Measurements from ENCODE around the gene SMG6. TPM values are rescaled to one million over a fixed set of nuclear protein-coding genes. Genes with fewer than 3 reads are reported as not detected.
A peak's percentile ranks its signal among the peaks of the same experiment; 100 is the strongest.

The SMG6 gene
- polyA plus RNA-seq, 1 of the 3 experiments (the other 2 are of a cell fraction), result 15.7 TPM

GRCh38 chr17:2244545-2245525, 58.8 kb downstream of the SMG6 start (continued):
- TF ChIP-seq RCOR1 (IDR thresholded peaks at IDR 0.05; ENCODE audit: low read length), result no peak
- no peak for TF ChIP-seq USF2 (IDR thresholded peaks at IDR 0.05; ENCODE audit: borderline replicate concordance, low read depth, low read length)
- no peak for TF ChIP-seq CHD2 (IDR thresholded peaks at IDR 0.05; ENCODE audit: low read length, partially characterized antibody)
- TF ChIP-seq RAD21 (IDR thresholded peaks at IDR 0.05; ENCODE audit: low read length), result peak; percentile 98
- peak; percentile 77 for TF ChIP-seq TCF12 (IDR thresholded peaks at IDR 0.05)
- TF ChIP-seq FOSL2 (IDR thresholded peaks at IDR 0.05; ENCODE audit: borderline replicate concordance, low read depth), result no peak
- TF ChIP-seq MEF2A (IDR thresholded peaks at IDR 0.05; ENCODE audit: borderline replicate concordance, low read depth), result no peak
- TF ChIP-seq SMC3 (IDR thresholded peaks at IDR 0.05; ENCODE audit: low read depth, low read length), result peak; percentile 97
- peak; percentile 81; the same call in 1 of the 2 replicates for TF ChIP-seq MXI1 (IDR thresholded peaks at IDR 0.05; ENCODE audit: low read depth, low read length)
- no peak for TF ChIP-seq ELF1 (IDR thresholded peaks at IDR 0.05)
- no peak for TF ChIP-seq NRF1 (IDR thresholded peaks at IDR 0.05; ENCODE audit: low read depth, low read length)
- TF ChIP-seq RXRA (IDR thresholded peaks at IDR 0.05; ENCODE audit: borderline replicate concordance, low read depth), result no peak
- TF ChIP-seq, protein P1, sequence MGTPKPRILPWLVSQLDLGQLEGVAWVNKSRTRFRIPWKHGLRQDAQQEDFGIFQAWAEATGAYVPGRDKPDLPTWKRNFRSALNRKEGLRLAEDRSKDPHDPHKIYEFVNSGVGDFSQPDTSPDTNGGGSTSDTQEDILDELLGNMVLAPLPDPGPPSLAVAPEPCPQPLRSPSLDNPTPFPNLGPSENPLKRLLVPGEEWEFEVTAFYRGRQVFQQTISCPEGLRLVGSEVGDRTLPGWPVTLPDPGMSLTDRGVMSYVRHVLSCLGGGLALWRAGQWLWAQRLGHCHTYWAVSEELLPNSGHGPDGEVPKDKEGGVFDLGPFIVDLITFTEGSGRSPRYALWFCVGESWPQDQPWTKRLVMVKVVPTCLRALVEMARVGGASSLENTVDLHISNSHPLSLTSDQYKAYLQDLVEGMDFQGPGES (IDR thresholded peaks at IDR 0.05; ENCODE audit: low read depth, low read length), result no peak
- TF ChIP-seq YY1 (IDR thresholded peaks at IDR 0.05; ENCODE audit: low read depth), result no peak
- no peak for TF ChIP-seq EZH2phosphoT487 (IDR thresholded peaks at IDR 0.05; ENCODE audit: borderline replicate concordance, low read depth)
- no peak for TF ChIP-seq EP300 (IDR thresholded peaks at IDR 0.05; ENCODE audit: borderline replicate concordance in 1 of 2, low read depth in 1 of 2, low read length in 1 of 2)
- no peak for TF ChIP-seq GABPA (IDR thresholded peaks at IDR 0.05; ENCODE audit: low read depth)

DNA sequence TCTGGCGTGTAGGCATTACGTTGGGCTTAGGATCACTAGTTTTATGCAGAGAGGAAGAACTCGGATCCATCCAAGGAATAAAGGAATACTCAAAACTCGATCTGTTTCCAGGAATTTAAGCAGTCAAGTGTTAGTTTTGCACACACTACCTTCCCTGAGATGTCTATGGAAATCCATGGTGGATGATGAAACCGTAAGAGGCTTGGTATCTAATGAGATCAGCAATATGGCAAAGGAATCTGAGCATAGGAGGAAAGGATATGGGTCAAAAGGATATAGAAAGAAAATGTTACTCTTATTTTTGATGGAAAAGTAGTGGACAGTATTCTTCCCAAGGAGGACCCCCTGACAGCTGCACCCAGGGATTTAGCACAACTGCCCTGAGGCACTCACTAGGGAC, 59.6 kb downstream of the SMG6 start:
- Histone ChIP-seq H3K9me3 (no peaks in the 10 kb centered on the region), H3K27ac (ENCODE audit: low read depth in 2 of 2, low read length in 1 of 2) (peak overlapping the region; percentile 18 to 67), H4K20me1 (ENCODE audit: insufficient read depth) (no peaks in the 10 kb centered on the region), H2AFZ (ENCODE audit: low read depth) (no peak overlapping the region), H3K9ac (no peak overlapping the region; the same call in 1 of the 2 replicates), H3K36me3 (replicated peaks in 1 of 2; ENCODE audit: control insufficient read depth in 1 of 2, insufficient read depth in 2 of 2, low read length in 1 of 2) (peaks cover 5 to 15% of the 10 kb centered on the region in 2 experiments), H3K4me1 (ENCODE audit: control insufficient read depth in 1 of 2, insufficient read depth in 2 of 2, low read depth in 1 of 2, low read length in 1 of 2) (peaks cover 7 to 13% of the 10 kb centered on the region in 2 experiments; a peak in 1 of 4 replicates), H3K4me3 (ENCODE audit: low read depth in 2 of 2, low read length in 1 of 2) (no peak overlapping the region), H3K27me3 (ENCODE audit: insufficient read depth) (no peaks in the 10 kb centered on the region), H3K9me2 (no peaks in the 10 kb centered on the region), H3K4me2 (no peak overlapping the region), H3F3A (replicated peaks; ENCODE audit: insufficient read depth) (peaks cover 26% of the 10 kb centered on the region), H3K79me2 (ENCODE audit: insufficient read depth) (peaks cover 4% of the 10 kb centered on the region; the same call in 1 of the 2 replicates)
- WGBS (ENCODE audit: low lambda C conversion rate), result 90% methylated on average over 5 of the region's 5 CpGs
- no peak for DNase-seq
- ChIA-PET POLR2A (no interaction called here), CTCF (interaction anchor here (0.7 to 4.4 kb wide), 44 partner anchors 8 to 362 kb away, joined by 3 to 185 read pairs (median 10); partner anchors contain the start of genes DPH1, HIC1, OVCA2 and RTN4RL1)
- TF ChIP-seq SIN3A (IDR thresholded peaks at IDR 0.05; ENCODE audit: borderline replicate concordance, low read depth, low read length) (no peak), ELF1 (IDR thresholded peaks at IDR 0.05) (no peak), USF1 (IDR thresholded peaks at IDR 0.05; ENCODE audit: borderline replicate concordance, low read depth) (no peak), TCF12 (IDR thresholded peaks at IDR 0.05) (no peak), FOXJ3 (CRISPR knock-in tag; IDR thresholded peaks at IDR 0.05) (no peak), RFX5 (IDR thresholded peaks at IDR 0.05; ENCODE audit: low read length) (no peak), MAX (IDR thresholded peaks at IDR 0.05; ENCODE audit: low read depth) (no peak), POLR2AphosphoS5 (IDR thresholded peaks at IDR 0.05; ENCODE audit: low read depth, low read length) (no peak), YY1 (IDR thresholded peaks at IDR 0.05; ENCODE audit: low read depth) (no peak), RXRA (IDR thresholded peaks at IDR 0.05; ENCODE audit: borderline replicate concordance, low read depth) (no peak)
- TF ChIP-seq, protein P2, sequence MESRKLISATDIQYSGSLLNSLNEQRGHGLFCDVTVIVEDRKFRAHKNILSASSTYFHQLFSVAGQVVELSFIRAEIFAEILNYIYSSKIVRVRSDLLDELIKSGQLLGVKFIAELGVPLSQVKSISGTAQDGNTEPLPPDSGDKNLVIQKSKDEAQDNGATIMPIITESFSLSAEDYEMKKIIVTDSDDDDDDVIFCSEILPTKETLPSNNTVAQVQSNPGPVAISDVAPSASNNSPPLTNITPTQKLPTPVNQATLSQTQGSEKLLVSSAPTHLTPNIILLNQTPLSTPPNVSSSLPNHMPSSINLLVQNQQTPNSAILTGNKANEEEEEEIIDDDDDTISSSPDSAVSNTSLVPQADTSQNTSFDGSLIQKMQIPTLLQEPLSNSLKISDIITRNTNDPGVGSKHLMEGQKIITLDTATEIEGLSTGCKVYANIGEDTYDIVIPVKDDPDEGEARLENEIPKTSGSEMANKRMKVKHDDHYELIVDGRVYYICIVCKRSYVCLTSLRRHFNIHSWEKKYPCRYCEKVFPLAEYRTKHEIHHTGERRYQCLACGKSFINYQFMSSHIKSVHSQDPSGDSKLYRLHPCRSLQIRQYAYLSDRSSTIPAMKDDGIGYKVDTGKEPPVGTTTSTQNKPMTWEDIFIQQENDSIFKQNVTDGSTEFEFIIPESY (IDR thresholded peaks at IDR 0.05; ENCODE audit: borderline replicate concordance, low read depth), result no peak
